GM19455 (cell line): ENCODE results near the gene PSPN.
"Not testable (repeated sequence)": the region's sequence is repeated elsewhere in the genome, so short reads cannot be mapped to it uniquely, and the experiment has no call there.

ENCODE experiments used
- ATAC-seq: cut with Tn5 transposase; IDR thresholded peaks from one replicate; pipeline ENCODE4 v1.9.1; 2021; ENCODE audit not compliant: unreplicated experiment

Gene PSPN

GRCh38 chr19:6402837-6403608, 27.3 kb upstream of the PSPN start:
- no peak for ATAC-seq

DNA sequence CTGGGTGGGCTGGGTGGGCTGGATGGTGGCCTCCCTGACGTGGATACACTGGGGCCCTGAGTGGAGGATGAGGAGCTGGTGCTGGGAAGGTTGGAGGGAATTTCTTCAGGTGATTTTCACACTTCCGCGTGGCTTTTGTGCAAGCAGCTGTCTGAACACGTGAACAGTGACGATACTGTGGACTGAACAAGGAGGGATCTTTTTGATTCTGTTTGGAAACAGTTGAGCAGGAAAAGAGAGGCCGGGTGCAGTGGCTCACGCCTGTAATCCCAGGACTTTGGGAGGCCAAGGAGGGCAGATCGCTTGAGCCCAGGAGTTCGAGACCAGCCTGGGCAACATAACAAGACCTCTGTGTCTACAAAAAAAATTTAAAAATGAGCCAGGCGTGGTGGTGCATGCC, 26.3 kb upstream of the PSPN start:
- ATAC-seq, result no peak

- not testable (repeated sequence) for ATAC-seq
Measured at GRCh38 chr19:6400062-6400944, 24.6 kb upstream of the PSPN start.

DNA sequence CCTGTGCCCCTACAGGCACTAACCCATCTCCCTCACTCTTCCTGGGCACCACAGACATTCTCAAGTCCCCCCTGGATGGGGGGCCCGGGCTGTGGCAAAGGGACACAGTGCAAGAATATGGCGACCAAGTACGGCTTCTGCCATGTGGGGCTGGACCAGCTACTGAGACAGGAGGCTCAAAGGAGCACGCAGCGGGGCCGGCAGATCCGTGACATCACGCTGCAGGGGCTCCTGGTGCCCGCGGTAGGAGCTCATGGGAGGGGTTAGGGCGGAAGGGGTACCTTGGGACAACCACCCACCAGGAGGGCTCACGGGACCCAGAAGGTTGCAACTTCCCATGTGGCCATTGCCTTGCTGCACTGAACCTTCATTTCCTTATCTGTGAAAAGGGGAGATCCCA, 20.6 kb upstream of the PSPN start:
- no peak for ATAC-seq

- ATAC-seq, result no peak
Measured at GRCh38 chr19:6394831-6395230, 19.1 kb upstream of the PSPN start.

GRCh38 chr19:6393983-6394412, 18.3 kb upstream of the PSPN start:
- no peak for ATAC-seq

DNA sequence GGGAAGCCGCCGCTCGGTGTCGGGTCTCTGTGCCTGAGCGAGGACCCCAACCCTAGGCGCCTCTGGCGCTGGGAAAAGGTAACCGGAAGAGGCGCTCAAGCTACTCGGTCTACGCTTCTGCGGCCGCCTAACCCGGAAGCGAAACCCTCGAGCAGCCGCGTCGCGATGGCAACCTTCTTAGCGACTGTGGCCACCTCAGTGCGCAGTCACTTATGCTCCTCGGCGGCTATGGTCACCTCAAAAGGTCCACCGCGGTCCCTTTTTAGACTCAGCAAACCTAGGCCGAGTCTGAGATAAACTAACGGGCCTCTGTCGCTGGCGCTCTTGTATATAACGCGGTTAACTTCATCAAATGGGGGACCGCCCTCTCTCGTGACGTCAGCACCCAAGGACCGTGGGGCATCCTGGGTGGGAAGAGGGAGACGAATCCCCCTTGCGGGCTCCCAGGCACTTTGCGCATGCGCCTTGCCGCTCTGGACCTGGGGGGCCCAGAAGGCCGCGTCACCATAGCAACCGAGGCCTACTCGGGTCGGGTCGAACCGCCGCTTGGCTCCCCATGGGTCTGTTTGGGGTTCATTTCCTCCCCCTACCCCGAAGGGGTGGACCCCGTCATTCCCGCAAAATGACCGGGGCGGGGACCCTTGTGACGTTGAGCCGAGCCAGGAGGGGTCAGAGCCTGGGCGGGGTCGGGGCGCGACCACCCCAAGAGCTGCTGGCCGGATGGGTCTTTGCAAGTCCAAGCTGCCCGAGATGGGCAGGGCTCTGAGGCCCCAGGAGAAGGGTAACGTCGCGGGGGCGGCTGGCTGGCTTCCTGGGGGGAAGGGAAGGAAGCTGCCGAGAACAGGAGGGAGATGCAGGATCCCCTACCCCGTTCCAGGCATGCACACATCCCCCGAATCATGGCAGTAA, 17.6 kb upstream of the PSPN start, which contains the start of gene GTF2F1:
GTF2F1 (minus strand) TSS at position 91 of the 909 bp plus-strand sequence. CDS start 169 bp downstream, outside the sequence.
- ATAC-seq, result peak; percentile 78

DNA sequence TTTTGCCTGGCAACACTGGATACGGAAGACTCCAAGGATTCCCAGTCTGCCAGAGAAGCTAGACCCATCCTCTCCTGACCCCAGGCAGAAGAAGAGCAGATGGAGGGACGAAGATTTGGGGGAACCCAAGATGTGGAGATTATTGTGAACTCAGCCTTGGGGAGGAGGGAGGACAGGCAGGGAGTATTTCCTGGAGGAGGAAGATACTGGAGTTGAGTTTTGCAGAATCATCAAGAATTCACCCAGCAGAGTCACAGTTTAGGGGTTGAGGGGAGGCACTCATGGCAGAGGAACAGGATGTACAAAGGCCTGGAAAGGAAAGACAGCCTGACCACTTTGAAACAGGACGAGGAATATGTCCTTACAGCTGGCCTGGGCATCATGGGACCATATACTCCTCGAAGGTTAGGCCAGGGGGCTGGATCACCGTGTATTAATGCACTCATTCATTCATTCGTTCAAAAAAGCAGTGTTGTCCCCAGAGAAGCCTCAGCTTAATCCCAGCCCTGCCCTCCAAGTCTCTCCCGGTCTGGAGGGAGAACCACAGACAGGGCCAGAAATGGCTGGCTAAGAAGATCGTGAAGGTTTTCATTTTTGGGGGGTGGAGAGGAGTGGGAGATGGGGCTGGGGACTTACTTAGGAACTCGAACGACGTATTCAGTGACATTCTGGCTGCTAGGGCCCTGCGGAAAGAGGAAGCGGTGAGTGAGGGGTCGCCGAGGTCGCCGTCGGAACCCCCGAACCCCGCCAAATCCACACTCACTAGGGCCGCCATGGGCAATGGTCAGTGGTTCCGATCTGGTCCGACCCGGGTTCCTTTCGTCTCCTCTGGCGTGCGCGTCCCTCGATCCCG, 16.7 kb upstream of the PSPN start:
- ATAC-seq, result no peak

- no peak for ATAC-seq
Measured at GRCh38 chr19:6387372-6387771, 11.6 kb upstream of the PSPN start.

DNA sequence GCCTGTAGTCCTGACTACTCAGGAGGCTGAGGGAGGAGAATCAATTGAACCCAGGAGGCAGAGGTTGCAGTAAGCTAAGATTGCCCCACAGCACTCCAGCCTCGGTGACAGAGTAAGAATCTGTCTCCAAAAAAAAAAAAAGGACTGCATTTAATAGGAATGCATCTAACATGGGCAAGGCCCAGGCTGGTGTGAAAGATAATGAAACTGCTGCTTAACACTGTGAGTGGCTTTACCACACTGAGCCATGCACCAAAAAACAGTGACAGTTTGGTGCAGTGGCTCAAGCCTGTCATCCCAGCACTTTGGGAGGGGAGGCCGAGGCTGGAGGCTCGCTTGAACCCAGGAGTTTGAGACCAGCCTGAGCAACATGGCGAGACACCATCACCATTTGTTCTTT, 8.6 kb upstream of the PSPN start:
- ATAC-seq, result no peak

DNA sequence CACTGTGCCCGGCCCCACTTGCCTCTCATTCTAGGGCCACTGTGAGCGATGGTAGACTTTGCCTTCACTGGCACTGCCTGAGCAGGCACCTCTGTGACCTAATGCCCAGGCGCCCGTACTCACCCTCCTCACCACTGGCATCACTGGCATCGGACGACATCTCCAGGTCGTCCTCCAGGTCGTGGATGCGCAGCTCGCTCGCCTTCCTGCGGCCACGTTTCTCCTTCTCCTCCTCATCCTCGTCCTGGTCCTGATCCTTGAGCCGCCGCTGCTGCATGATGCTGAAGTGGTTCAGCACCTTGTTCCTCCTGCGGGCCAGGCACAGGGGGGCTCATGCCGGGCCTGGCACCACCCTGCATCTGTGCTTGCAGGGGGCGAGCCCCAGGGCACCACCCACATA, 7.5 kb upstream of the PSPN start:
- no peak for ATAC-seq

DNA sequence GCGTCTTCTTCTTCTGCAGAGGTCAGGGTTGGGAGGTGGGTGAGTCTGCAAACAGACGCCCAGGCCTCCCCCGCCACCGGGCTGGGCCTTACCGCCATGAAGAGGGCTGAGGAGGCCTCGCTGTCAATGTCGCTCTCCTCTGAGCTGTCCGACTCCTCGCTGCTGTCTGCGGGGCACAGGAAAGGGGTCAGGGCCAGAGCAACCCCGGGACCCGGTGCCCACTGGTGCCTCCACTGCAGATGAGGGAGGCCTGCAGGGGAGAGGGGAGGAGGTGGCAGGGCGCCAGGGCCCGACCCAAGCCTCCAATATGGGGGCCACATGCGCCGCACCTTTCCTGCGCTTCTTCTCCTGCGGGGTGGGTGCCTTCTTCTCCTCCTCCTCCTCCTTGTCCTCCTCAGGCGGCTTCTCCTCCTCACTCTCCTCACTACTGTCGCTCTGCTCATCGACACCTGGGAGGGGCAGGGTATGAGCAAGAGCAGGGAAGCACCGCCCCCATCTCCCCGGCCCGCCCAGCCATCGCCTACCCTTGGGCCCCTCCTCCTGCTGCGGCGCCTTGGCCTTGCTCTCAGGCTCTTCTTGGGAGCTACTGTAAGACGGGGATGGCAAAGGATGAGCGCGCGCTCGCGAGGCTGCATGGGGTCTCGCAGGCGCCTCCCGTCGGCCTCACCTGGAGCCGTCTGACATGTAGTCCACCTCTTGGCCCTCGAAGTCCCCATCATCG, 5.5 kb upstream of the PSPN start:
- ATAC-seq, result no peak

- ATAC-seq, result no peak
Measured at GRCh38 chr19:6379744-6380143, 4.0 kb upstream of the PSPN start.

- ATAC-seq, result no peak
Measured at GRCh38 chr19:6378486-6378885, 2.8 kb upstream of the PSPN start.

DNA sequence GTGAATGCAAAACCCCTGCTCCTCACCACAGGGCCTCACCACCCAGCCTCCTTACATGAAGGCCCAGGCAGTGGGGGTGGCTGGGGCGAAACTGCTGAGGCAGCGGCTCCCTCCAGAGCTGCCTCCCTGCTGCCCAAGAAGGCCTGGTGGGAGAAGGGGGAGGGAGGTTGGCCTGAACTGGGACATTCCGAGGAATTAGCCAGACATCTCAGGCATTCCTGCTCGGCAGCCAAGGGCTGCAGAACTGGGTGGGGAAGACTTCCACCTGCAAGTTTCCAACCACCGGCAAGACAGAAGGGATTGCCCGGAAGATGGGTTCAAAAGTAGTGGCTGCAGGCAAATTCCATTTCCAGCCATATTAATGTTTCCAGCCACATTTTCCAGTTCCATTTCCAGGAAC, 2.3 kb upstream of the PSPN start:
- no peak for ATAC-seq

DNA sequence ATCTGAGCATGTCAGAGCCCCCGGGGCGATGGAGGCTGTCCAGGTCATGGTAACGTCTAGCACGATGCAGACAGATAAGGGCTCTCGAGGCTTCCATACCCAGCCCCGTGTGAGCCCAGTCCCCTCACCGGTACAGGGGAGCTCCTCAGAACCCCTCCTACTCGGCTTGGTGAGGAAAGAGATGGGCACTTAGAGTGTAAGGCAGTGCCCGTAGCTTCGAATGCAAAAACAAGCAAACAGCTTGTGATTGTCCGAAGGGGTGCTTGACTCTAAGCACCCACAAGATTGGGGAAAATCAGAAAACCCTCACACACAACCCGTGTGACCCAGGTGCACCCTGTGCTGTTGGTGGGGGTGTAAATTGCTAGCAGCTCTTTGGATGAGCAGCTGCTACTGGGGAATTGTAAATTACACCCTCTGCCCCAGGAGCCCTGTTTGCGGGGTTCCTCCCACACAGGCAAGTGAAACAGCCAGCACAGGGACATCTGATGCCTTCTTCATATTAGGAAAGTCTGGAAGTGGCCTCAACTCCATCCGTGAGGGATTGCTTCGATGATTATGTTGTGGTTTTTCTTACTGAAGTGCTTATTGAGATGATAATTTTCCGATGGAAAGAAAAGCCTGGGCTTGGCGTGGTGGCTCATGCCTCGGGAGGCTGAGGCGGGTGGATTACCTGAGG, 918 bp upstream of the PSPN start:
- no peak for ATAC-seq

GRCh38 chr19:6374711-6375410, 872 bp downstream of the PSPN start:
- no peak for ATAC-seq

- no peak for ATAC-seq
Measured at GRCh38 chr19:6374161-6374709, 1.5 kb downstream of the PSPN start.
